Fibroblast of lung (primary cell): Measurements from ENCODE around the gene TMEM150A. TPM values are rescaled to one million over a fixed set of nuclear protein-coding genes. Genes with fewer than 3 reads are reported as not detected.
A peak's percentile ranks its signal among the peaks of the same experiment; 100 is the strongest.
"Not testable (repeated sequence)": the region's sequence is repeated elsewhere in the genome, so short reads cannot be mapped to it uniquely, and the experiment has no call there.

Experiments used
- DNase-seq, 2 donors: peaks; one replicate each; pipeline versions ENCODE4 v3.0.0 to v3.0.0-alpha.2; 2010; ENCODE audit warnings: low read depth in 2 of 2
- H2AFZ ChIP-seq: 2 replicates; pipeline ENCODE4 v1.5.1; 2012; ENCODE audit warnings: low read length, control low read depth, inconsistent platforms
- H3K27ac ChIP-seq: 2 replicates; pipeline ENCODE4 v1.5.1; 2011; ENCODE audit warnings: low read length, control low read depth; ENCODE audit not compliant: insufficient read depth
- H3K27me3 ChIP-seq: 2 replicates; pipeline ENCODE4 v1.5.1; 2011; ENCODE audit warnings: mild to moderate bottlenecking, low read length; ENCODE audit not compliant: control insufficient read depth, insufficient read depth
- H3K36me3 ChIP-seq: 2 replicates; pipeline ENCODE4 v1.5.1; 2011; ENCODE audit warnings: low read length; ENCODE audit not compliant: control insufficient read depth, insufficient read depth
- H3K4me1 ChIP-seq: 2 replicates; pipeline ENCODE4 v1.5.1; 2011; ENCODE audit warnings: low read length; ENCODE audit not compliant: control insufficient read depth, insufficient read depth; ENCODE audit errors: extremely low read depth
- H3K4me2 ChIP-seq: 2 replicates; pipeline ENCODE4 v1.5.1; 2011; ENCODE audit warnings: low read length, control low read depth; ENCODE audit not compliant: insufficient read depth; ENCODE audit errors: extremely low read depth
- H3K4me3 ChIP-seq, 4 experiments: fragments of 200-600 bp in 1 of 4; sonication (generic) in 1 of 4; replicated peaks in 1 of 4; 2 replicates each; pipeline ENCODE4 v1.5.1; 2011 to 2016; ENCODE audit warnings: low read length in 4 of 4, low read depth in 3 of 4, mild to moderate bottlenecking in 3 of 4, control low read depth in 2 of 4, inconsistent platforms in 1 of 4, mixed read lengths in 1 of 4; ENCODE audit not compliant: insufficient read depth in 1 of 4; ENCODE audit errors: control extremely low read depth in 1 of 4
- H3K79me2 ChIP-seq: 2 replicates; pipeline ENCODE4 v1.5.1; 2012; ENCODE audit warnings: mild to moderate bottlenecking, low read length, inconsistent platforms; ENCODE audit not compliant: control insufficient read depth, insufficient read depth
- H3K9ac ChIP-seq: 2 replicates; pipeline ENCODE4 v1.5.1; 2011; ENCODE audit warnings: mild to moderate bottlenecking, low read length, control low read depth; ENCODE audit not compliant: insufficient read depth
- H3K9me3 ChIP-seq: 2 replicates; pipeline ENCODE4 v1.5.1; 2012; ENCODE audit warnings: low read depth, low read length; ENCODE audit not compliant: control insufficient read depth, insufficient read depth
- H4K20me1 ChIP-seq: 2 replicates; pipeline ENCODE4 v1.5.1; 2011; ENCODE audit warnings: low read length; ENCODE audit not compliant: control insufficient read depth, insufficient read depth; ENCODE audit errors: extremely low read depth
- EZH2 ChIP-seq: IDR thresholded peaks from 2 replicates; pipeline ENCODE4 v1.5.1; 2012; ENCODE audit warnings: low read length, control low read depth, mild to moderate bottlenecking; ENCODE audit errors: missing control alignments
- polyA plus RNA-seq, 2 donors: library from polyadenylated mRNA; depleted of rRNA in 1 of 2; stranded (reverse) in 1 of 2; unstranded in 1 of 2; fragments of >200 nt; gene quantifications; 2 replicates each; pipeline ENCODE4 v1.2.1, GENCODE V29; 2011 to 2012; ENCODE audit warnings: missing spikeins in 1 of 2
- total RNA-seq: library from RNA; depleted of rRNA; stranded (reverse); fragments of >200 nt; gene quantifications from 2 replicates; pipeline ENCODE4 v1.2.1, GENCODE V29; 2014
- TF ChIP-seq, protein P1 (sequence below), 2 donors: IDR thresholded peaks in 1 of 2; conservative IDR thresholded peaks in 1 of 2; 1 replicate in 1 of 2; 2 replicates in 1 of 2; pipeline ENCODE4 v1.5.1; 2011 to 2012; ENCODE audit warnings: low read length in 2 of 2, control low read depth in 1 of 2, inconsistent platforms in 1 of 2, low read depth in 1 of 2, mild to moderate bottlenecking in 1 of 2

TMEM150A gene
- total and polyA plus RNA-seq, 2 donors (not counting 1 experiment from before 2014, with no cell fraction given), result 13.2 to 15.5 TPM

GRCh38 chr2:85560812-85561279 is 41.7 kb downstream of the TMEM150A start:
- H2AFZ ChIP-seq, result no peak overlapping the region

GRCh38 chr2:85560403-85560726 is 42.1 kb downstream of the TMEM150A start:
- H3K27me3 ChIP-seq, H4K20me1 ChIP-seq, DNase-seq, H2AFZ ChIP-seq, H3K9ac ChIP-seq, H3K9me3 ChIP-seq, H3K4me1 ChIP-seq: not testable (repeated sequence)
- peaks cover 26% of the 10 kb centered on the region for H3K79me2 ChIP-seq
- H3K4me2 ChIP-seq, result peak overlapping the region; percentile 96
- H3K4me3 ChIP-seq, result peak overlapping the region; percentile 77 to 94 (median 92)
- H3K27ac ChIP-seq, result peak overlapping the region; percentile 69
- H3K36me3 ChIP-seq, result peaks cover 13% of the 10 kb centered on the region

More at GRCh38 chr2:85560812-85561279, 41.7 kb downstream of the TMEM150A start:
- Histone ChIP-seq H3K4me1 (peaks cover 3% of the 10 kb centered on the region), H3K36me3 (peaks cover 10% of the 10 kb centered on the region), H4K20me1 (no peaks in the 10 kb centered on the region), H3K4me3 (peak overlapping the region; percentile 77 to 94 (median 92)), H3K27me3 (no peaks in the 10 kb centered on the region), H3K9me3 (no peaks in the 10 kb centered on the region), H3K4me2 (peak overlapping the region; percentile 96), H3K27ac (peak overlapping the region; percentile 69), H3K9ac (peak overlapping the region; percentile 66), H3K79me2 (peaks cover 26% of the 10 kb centered on the region)
- no peak for TF ChIP-seq EZH2
- TF ChIP-seq, protein P1, sequence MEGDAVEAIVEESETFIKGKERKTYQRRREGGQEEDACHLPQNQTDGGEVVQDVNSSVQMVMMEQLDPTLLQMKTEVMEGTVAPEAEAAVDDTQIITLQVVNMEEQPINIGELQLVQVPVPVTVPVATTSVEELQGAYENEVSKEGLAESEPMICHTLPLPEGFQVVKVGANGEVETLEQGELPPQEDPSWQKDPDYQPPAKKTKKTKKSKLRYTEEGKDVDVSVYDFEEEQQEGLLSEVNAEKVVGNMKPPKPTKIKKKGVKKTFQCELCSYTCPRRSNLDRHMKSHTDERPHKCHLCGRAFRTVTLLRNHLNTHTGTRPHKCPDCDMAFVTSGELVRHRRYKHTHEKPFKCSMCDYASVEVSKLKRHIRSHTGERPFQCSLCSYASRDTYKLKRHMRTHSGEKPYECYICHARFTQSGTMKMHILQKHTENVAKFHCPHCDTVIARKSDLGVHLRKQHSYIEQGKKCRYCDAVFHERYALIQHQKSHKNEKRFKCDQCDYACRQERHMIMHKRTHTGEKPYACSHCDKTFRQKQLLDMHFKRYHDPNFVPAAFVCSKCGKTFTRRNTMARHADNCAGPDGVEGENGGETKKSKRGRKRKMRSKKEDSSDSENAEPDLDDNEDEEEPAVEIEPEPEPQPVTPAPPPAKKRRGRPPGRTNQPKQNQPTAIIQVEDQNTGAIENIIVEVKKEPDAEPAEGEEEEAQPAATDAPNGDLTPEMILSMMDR (conservative IDR thresholded peaks at IDR 0.05 in 1 of 2, IDR thresholded peaks at IDR 0.05 in 1 of 2; ENCODE audit: low read depth in 1 of 2, low read length in 2 of 2), result no peak
- no peak for DNase-seq

DNA sequence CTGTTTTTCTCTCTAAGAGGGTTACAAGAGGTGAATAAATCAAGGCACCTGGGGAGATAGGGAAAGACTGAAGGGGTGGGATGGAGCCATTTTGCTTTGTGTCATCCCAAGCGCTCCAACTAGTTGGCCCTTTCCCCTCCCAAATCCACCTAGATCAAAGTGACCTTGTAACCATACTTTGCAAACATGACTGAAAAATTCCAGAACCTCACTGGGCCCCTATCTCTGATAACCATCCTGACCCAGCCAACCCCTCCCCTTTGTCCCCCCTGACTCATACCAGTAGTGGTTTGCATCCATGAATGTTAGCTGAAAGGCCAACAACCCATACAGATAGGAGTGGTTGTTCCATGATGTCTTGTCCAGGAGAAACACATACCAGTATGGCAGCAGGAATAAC is 44.3 kb downstream of the TMEM150A start:
- Histone ChIP-seq H3K27ac (no peak overlapping the region), H3K27me3 (no peaks in the 10 kb centered on the region), H3K4me1 (peaks cover 3% of the 10 kb centered on the region), H4K20me1 (no peaks in the 10 kb centered on the region), H3K9ac (no peak overlapping the region), H2AFZ (no peak overlapping the region), H3K4me3 (no peak overlapping the region), H3K9me3 (no peaks in the 10 kb centered on the region), H3K4me2 (no peak overlapping the region), H3K79me2 (peaks cover 26% of the 10 kb centered on the region), H3K36me3 (peaks cover 20% of the 10 kb centered on the region)
- no peak for DNase-seq
- TF ChIP-seq, protein P1 (conservative IDR thresholded peaks at IDR 0.05 in 1 of 2, IDR thresholded peaks at IDR 0.05 in 1 of 2; ENCODE audit: low read depth in 1 of 2, low read length in 2 of 2), result no peak
- no peak for TF ChIP-seq EZH2
